Measurements from ENCODE around the gene HBE1.
"Not testable (repeated sequence)": the region's sequence is repeated elsewhere in the genome, so short reads cannot be mapped to it uniquely, and the experiment has no call there.

The HBE1 gene

GRCh38 chr11:5252919-5253265 is 16.9 kb downstream of the HBE1 start:
- no peak for DNase-seq

GRCh38 chr11:5252192-5252918 is 17.4 kb downstream of the HBE1 start:
- DNase-seq: no peak

DNA sequence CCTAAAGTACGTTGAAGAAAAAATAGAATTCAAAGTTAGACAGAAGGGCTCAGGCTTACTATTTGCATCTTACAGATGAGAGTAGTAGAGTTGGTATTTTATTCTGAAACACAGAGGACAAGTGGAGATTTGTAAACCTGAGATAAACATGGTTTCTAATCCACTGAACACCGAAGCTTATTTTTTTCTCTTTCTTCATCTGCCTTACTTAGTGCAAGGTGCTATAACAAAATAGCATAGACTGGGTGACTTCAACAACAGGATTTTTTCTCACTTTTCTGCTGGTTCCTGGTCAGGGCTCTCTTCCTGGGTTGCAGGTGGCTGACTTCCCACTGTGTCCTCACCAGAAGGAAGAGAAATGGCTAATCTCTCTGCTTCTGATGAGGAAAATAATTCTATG is 18.0 kb downstream of the HBE1 start:
- DNase-seq: no peak

DNA sequence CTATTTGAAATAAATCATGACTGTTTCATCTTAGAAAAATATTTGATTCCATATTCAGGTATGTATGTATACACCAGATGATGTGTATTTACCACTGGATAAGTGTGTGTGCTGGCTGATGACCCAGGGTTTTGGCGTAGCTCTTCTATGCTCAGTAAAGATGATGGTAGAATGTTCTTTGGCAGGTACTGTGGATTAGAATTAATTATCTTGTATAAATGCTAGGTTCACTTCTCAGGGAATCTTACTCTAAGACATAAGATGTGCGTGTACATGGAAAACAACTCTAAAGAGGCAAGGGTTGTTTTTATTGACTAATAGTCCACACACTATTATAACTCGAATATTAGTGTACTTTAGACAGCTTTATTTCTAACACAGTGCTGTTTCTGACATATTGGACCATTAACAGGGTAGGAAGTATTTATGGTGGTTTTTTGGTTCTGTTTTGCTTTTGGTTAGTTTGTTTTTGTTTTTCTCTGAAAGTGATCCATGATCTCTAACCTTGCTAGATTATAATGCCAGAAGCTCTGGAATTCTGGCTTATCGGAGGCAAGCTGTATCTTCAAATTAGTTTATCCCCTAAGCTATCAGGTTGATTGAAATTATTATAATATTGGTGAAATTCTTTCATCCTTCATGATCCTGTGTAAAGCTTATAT is 19.1 kb downstream of the HBE1 start:
- no peak for DNase-seq

DNA sequence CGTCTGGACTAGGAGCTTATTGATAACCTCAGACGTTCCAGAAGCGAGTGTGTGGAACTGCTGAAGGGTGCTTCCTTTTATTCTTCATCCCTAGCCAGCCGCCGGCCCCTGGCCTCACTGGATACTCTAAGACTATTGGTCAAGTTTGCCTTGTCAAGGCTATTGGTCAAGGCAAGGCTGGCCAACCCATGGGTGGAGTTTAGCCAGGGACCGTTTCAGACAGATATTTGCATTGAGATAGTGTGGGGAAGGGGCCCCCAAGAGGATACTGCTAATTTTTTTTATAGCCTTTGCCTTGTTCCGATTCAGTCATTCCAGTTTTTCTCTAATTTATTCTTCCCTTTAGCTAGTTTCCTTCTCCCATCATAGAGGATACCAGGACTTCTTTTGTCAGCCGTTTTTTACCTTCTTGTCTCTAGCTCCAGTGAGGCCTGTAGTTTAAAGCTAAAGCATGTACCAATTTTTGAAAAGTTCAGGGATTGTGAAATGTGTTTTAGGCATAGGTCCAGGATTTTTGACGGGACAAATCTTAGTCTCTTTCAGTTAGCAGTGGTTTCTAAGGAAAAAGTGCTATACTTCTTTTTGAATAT is 19.8 kb downstream of the HBE1 start, which contains the start of gene HBG1:
HBG1 (minus strand) TSS at position 51 of the 590 bp plus-strand sequence. CDS start 53 bp downstream, outside the sequence.
- DNase-seq: not testable (repeated sequence)

- DNase-seq: not testable (repeated sequence)
Measured at GRCh38 chr11:5248498-5248897, 21.2 kb downstream of the HBE1 start.

- no peak for DNase-seq
Measured at GRCh38 chr11:5247472-5248192, 22.1 kb downstream of the HBE1 start.

DNA sequence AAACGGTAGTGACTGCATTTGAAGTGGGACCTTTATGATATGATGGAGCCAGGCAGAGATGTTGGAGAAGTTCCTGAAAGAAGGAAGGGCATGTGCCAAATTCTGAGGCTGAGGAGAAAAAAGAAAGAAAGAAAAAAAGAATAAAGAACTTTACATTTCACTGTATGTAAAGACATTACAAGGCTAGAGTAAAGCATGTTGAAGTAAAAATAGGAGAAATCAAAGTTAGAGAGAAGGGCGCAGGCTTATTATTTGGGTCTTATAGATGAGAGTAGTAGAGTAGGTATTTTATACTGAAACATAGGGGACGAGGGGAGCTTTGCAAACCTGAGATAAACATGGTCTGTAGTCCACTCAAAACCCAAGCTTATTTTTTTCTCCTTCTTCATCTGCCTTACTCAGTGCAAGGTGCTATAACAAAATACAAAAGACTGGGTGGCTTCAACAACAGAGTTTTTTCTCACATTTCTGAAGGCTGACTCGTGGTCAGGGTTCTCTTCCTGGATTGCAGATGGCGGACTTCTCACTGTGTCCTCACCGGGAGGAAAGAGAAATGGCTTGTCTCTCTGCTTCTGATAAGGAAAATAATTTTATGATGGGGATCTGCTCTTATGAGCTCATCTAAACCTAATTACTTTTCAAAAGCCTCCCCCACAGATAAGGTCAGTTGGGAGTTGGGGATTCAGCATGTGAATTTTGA is 22.8 kb downstream of the HBE1 start:
- DNase-seq: no peak

GRCh38 chr11:5245155-5245554 is 24.6 kb downstream of the HBE1 start:
- DNase-seq: no peak

- DNase-seq: no peak
Measured at GRCh38 chr11:5243816-5244180, 25.9 kb downstream of the HBE1 start.

- DNase-seq: no peak
Measured at GRCh38 chr11:5242933-5243815, 26.6 kb downstream of the HBE1 start.

DNA sequence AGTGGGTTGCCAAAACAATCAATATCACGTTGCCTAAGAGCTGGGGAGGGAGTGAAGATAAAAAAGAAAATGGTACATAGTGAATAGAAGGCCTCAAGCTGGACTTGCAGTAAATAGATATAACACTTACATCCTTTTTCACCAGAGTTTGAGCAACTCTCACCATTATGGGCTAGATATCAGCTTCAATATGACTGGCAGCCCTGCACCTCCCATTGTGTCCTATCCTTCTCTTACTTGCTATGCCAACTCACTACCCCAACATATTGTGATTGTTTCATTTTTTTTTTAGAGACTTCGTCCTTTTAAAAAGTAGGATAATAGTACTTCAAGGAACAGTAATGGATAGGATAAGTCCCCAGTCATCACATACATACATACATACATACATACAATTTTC is 27.5 kb downstream of the HBE1 start:
- DNase-seq: no peak

GRCh38 chr11:5241458-5241857 is 28.3 kb downstream of the HBE1 start:
- no peak for DNase-seq

DNA sequence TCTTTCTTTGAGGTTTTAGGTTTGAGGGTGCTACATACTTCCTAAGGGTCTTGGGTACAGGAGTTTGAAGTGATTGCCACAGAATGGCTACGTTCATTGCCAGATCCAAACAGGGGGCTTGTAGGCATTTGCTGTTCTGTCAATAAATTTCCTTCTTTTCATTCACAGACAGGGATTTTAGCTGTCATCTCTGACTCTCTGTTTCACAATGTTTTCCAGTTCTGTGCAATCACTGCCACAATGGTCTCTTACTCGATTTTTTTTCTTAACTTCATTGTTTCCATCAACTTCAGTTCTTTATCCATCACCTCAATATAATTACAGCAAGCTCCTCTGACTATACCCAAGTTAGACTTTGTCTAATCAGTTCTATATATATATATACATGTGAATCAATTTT is 29.3 kb downstream of the HBE1 start:
- DNase-seq: no peak

DNA sequence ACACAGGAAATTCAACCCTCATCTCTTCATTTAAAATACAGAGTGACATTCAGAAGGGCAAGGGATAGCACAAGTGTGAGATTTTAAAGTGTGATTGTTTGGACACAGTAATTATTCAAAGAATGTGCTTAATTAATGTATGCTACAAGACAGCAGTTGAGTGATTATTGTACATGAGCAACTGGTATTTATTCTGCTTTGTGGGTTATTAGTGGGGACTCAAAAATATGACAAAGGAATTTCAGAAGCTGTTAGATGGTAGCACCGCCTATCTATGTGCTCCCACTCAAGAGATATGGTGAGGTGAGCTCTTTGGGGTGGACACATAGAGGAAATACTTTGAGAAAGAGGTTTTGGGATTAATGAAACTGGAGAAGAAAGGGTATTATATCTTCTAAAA is 29.7 kb downstream of the HBE1 start:
- DNase-seq: no peak

DNA sequence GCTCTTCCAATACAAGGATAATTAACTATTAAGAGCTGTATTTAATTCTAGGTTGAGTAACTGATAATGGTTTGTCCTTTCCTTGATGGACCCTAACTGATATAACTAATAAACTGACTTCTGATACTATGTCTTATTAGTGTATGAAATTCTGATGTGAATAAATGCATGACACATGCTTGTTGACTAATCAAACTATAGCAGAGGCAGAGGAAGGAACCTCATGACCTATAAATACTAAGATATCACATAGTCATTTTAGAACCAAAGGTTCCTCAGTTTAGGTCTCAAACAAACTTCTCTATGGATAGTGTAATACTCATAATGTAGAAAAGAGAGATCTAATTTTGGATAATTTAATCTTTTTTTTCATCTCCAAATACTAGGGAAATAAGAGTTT is 30.7 kb downstream of the HBE1 start:
- no peak for DNase-seq

- no peak for DNase-seq
Measured at GRCh38 chr11:5238486-5238885, 31.3 kb downstream of the HBE1 start.

GRCh38 chr11:5237420-5237819 is 32.3 kb downstream of the HBE1 start:
- no peak for DNase-seq

DNA sequence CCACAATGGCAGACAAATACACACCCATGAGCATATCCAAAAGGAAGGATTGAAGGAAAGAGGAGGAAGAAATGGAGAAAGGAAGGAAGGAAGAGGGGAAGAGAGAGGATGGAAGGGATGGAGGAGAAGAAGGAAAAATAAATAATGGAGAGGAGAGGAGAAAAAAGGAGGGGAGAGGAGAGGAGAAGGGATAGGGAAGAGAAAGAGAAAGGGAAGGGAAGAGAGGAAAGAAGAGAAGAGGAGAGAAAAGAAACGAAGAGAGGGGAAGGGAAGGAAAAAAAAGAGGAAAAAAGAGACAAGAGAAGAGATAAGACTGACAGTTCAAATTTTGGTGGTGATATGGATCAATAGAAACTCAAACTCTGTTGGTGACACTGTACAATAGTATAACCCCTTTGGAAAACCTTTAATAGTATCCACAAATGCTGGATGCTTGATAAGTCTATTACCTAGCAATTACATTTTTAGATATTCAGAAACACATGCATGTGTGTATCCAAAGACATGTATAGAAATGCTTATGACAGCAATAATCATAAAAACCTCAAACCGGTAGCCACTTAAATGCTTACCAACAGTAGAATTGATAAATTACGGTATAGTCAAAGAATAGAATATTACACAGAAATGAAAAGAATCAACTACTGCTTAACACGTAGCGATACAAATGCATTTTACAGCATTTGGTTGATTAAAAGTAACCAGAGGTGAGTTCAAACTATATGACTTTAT is 34.2 kb downstream of the HBE1 start:
- no peak for DNase-seq

DNA sequence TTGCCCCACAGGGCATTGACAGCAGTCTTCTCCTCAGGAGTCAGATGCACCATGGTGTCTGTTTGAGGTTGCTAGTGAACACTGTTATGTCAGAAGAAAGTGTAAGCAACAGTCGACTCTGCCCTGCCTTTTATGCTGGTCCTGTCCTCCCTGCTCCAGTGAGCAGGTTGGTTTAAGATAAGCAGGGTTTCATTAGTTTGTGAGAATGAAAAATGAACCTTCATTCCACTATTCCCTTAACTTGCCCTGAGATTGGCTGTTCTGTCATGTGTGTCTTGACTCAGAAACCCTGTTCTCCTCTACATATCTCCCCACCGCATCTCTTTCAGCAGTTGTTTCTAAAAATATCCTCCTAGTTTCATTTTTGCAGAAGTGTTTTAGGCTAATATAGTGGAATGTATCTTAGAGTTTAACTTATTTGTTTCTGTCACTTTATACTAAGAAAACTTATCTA is 35.3 kb downstream of the HBE1 start, which contains the start of gene HBD:
HBD (minus strand) TSS at position 103 of the 454 bp plus-strand sequence; CDS start at position 53, 50 bp downstream.
- no peak for DNase-seq

- DNase-seq: no peak
Measured at GRCh38 chr11:5233307-5233706, 36.4 kb downstream of the HBE1 start.

Data from fibroblast of skin of scalp (primary cell).